Spleen (tissue), 11 donors: Measurements from ENCODE around the gene RASA3. TPM values are rescaled to one million over a fixed set of nuclear protein-coding genes. Genes with fewer than 3 reads are reported as not detected.
A peak's percentile ranks its signal among the peaks of the same experiment; 100 is the strongest.

Experiments used
- DNase-seq: peaks from one replicate; pipeline ENCODE4 v3.0.0-alpha.2; 2020
- H3K27ac ChIP-seq, 8 donors: fragments of 200-600 bp; sonication (generic) in 7 of 8; 1 replicate in 4 of 8; 2 replicates in 4 of 8; pipeline versions ENCODE4 v1.5.0 to v1.8.0; 2016 to 2021; ENCODE audit warnings: inconsistent platforms in 4 of 8, mild to moderate bottlenecking in 4 of 8, moderate library complexity in 1 of 8
- H3K27me3 ChIP-seq, 7 donors: fragments of 200-600 bp; sonication (generic) in 6 of 7; replicated peaks in 1 of 7; 1 replicate in 4 of 7; 2 replicates in 3 of 7; pipeline versions ENCODE4 v1.5.0 to v1.8.0; 2016 to 2021; ENCODE audit warnings: inconsistent platforms in 3 of 7, mild to moderate bottlenecking in 1 of 7
- H3K36me3 ChIP-seq, 6 donors: fragments of 200-600 bp; sonication (generic) in 5 of 6; 1 replicate in 4 of 6; 2 replicates in 2 of 6; pipeline versions ENCODE4 v1.5.0 to v1.8.0; 2016 to 2021; ENCODE audit warnings: inconsistent platforms in 2 of 6
- H3K4me1 ChIP-seq, 6 donors: fragments of 200-600 bp; sonication (generic) in 5 of 6; 1 replicate in 3 of 6; 2 replicates in 3 of 6; pipeline versions ENCODE4 v1.5.0 to v1.8.0; 2016 to 2021; ENCODE audit warnings: inconsistent platforms in 3 of 6
- H3K4me3 ChIP-seq, 8 donors: fragments of 200-600 bp; sonication (generic) in 7 of 8; 1 replicate in 4 of 8; 2 replicates in 4 of 8; pipeline versions ENCODE4 v1.5.0 to v1.8.0; 2016 to 2021; ENCODE audit warnings: inconsistent platforms in 4 of 8, mild to moderate bottlenecking in 4 of 8, moderate library complexity in 2 of 8
- H3K9me3 ChIP-seq, 8 donors: fragments of 200-600 bp; sonication (generic) in 7 of 8; 1 replicate in 4 of 8; 2 replicates in 4 of 8; pipeline versions ENCODE4 v1.5.0 to v1.8.0; 2016 to 2021; ENCODE audit warnings: inconsistent platforms in 4 of 8
- CTCF ChIP-seq, 11 experiments: fragments of 200-600 bp in 7 of 11; fragments of 450-650 bp in 4 of 11; sonication (generic) in 4 of 11; IDR thresholded peaks in 8 of 11; conservative IDR thresholded peaks in 3 of 11; 1 replicate in 7 of 11; 2 replicates in 4 of 11; pipeline versions ENCODE4 v1.4.0 to v1.8.0; 2016 to 2021; ENCODE audit warnings: antibody characterized with exemption in 11 of 11, inconsistent platforms in 4 of 11, mild to moderate bottlenecking in 1 of 11
- POLR2A ChIP-seq, 3 donors: fragments of 450-650 bp; IDR thresholded peaks; one replicate each; pipeline ENCODE4 v1.5.1; 2017; ENCODE audit warnings: antibody characterized with exemption in 3 of 3, mild to moderate bottlenecking in 1 of 3
- POLR2AphosphoS5 ChIP-seq, 3 donors: sonication (generic); formaldehyde crosslinking; IDR thresholded peaks; one replicate each; pipeline ENCODE4 v1.5.1; 2017; ENCODE audit warnings: antibody characterized with exemption in 3 of 3
- WGBS, 5 donors: extraction: QIAGEN DNeasy Blood & Tissue Kit in 3 of 5; methylation state at CpG; one replicate each; pipeline versions ENCODE4 v1.1.5 to v1.1.7; 2013 to 2018; 5-methylcytosine and 5-hydroxymethylcytosine counted together
- intact Hi-C: fragments of 100-400 bp; cut with DNase I; formaldehyde crosslinking; loops from one replicate; pipeline ENCODE4 v1.15.0; 2023; ENCODE audit warnings: low total_unique reads
- polyA plus RNA-seq, 3 donors: library from polyadenylated mRNA; stranded (reverse); fragments of 200-250 nt; gene quantifications; one replicate each; pipeline ENCODE4 v1.2.1, GENCODE V29; 2013
- total RNA-seq, 7 donors: library from RNA; depleted of rRNA in 3 of 7; stranded (reverse); fragments of >200 nt in 3 of 7; fragmentation: NEBNext Ultra II Directional in 4 of 7; extraction: Animal tissue kit (Norgen Biotek cat#: 25700) in 4 of 7; gene quantifications; one replicate each; pipeline versions ENCODE4 v1.1.0 to v1.2.1, GENCODE V29; 2016 to 2021
- donor health status: healthy with polysubstance abuse.
- donor health status: DM: no; HTN: no; CAD: no; lungs with moderate emphysema.
- donor health status: DM: no; HTN: no; CAD: no.
- donor health status: Bipolar disorder and iron deficiency.
- donor health status: healthy.
- donor health status: DM: no; HTN: no; CAD: no.
- donor health status: DM: yes; HTN: yes; CAD: no.

RASA3 gene
- total and polyA plus RNA-seq, 10 donors = 11.7 to 52.8 (median 47.7) TPM

- TF ChIP-seq CTCF (IDR thresholded peaks at IDR 0.05 in 8 of 11, conservative IDR thresholded peaks at IDR 0.05 in 3 of 11) (no peak), POLR2A (IDR thresholded peaks at IDR 0.05) (no peak), POLR2AphosphoS5 (IDR thresholded peaks at IDR 0.05) (peak in 1 of 3 donors; percentile 46)
- 93 to 97% (median 95%) methylated on average over 15 of the region's 15 CpGs for WGBS, 5 donors
- DNase-seq = peak; percentile 29
- H3K9me3 ChIP-seq = no peaks in the 10 kb centered on the region
- H3K4me3 ChIP-seq = no peak overlapping the region
- peaks cover 0 to 6% (median 0%) of the 10 kb centered on the region in 6 donors for H3K4me1 ChIP-seq
- intact Hi-C loops = no loop called here
- H3K27ac ChIP-seq = no peak overlapping the region
- H3K36me3 ChIP-seq = peaks cover 0 to 85% (median 53%) of the 10 kb centered on the region in 6 donors
- no peaks in the 10 kb centered on the region for H3K27me3 ChIP-seq
These were observed 157.0 kb downstream of the RASA3 start for GRCh38 chr13:113975416-113975815.

GRCh38 chr13:113974304-113975281, 157.8 kb downstream of the RASA3 start:
- Histone ChIP-seq H3K4me1 (peaks cover 0 to 6% (median 0%) of the 10 kb centered on the region in 6 donors), H3K9me3 (no peaks in the 10 kb centered on the region), H3K36me3 (peaks cover 0 to 82% (median 46%) of the 10 kb centered on the region in 6 donors), H3K27ac (no peak overlapping the region), H3K27me3 (no peaks in the 10 kb centered on the region), H3K4me3 (no peak overlapping the region)
- intact Hi-C loops = no loop called here
- TF ChIP-seq POLR2A (IDR thresholded peaks at IDR 0.05) = no peak
- no peak for TF ChIP-seq CTCF (IDR thresholded peaks at IDR 0.05 in 8 of 11, conservative IDR thresholded peaks at IDR 0.05 in 3 of 11)
- peak in 2 of 3 donors; percentile 16 to 43 for TF ChIP-seq POLR2AphosphoS5 (IDR thresholded peaks at IDR 0.05)
- WGBS, 5 donors = 90 to 96% (median 95%) methylated on average over 42 to 50 of the region's 56 CpGs
- DNase-seq = peak; percentile 70

- TF ChIP-seq POLR2A (IDR thresholded peaks at IDR 0.05) (no peak), CTCF (IDR thresholded peaks at IDR 0.05 in 8 of 11, conservative IDR thresholded peaks at IDR 0.05 in 3 of 11) (no peak), POLR2AphosphoS5 (IDR thresholded peaks at IDR 0.05) (peak in 1 of 3 donors; percentile 54)
- intact Hi-C loops = no loop called here
- peak; percentile 73 for DNase-seq
- Histone ChIP-seq H3K4me3 (no peak within 1 kb of the TSS), H3K4me1 (peaks cover 0 to 8% (median 0%) of the 10 kb centered on the region in 6 donors), H3K27me3 (no peaks in the 10 kb centered on the region), H3K36me3 (peaks cover 0 to 76% (median 36%) of the 10 kb centered on the region in 6 donors), H3K27ac (no peak within 1 kb of the TSS), H3K9me3 (no peaks in the 10 kb centered on the region)
- 91 to 95% (median 92%) methylated on average over 33 to 44 of the region's 44 CpGs for WGBS, 5 donors
These were observed 158.9 kb downstream of the RASA3 start, which contains the start of gene C13orf46 for GRCh38 chr13:113973218-113974164. TSS of gene C13orf46 (minus strand) at chr13:113974076. CDS start at chr13:113973997, 79 bp downstream.
